AG09309 (cell line): ENCODE measurements around the gene PTPRCAP.

Experiments used
- DNase-seq: peaks from one replicate; pipeline ENCODE4 v3.0.0-alpha.2; 2010; ENCODE audit warnings: low read depth
- H3K4me3 ChIP-seq: 2 replicates; pipeline ENCODE4 v1.5.1; 2011; ENCODE audit warnings: mild to moderate bottlenecking, low read depth, low read length, moderate library complexity; ENCODE audit not compliant: control insufficient read depth
- CTCF ChIP-seq: IDR thresholded peaks from 2 replicates; pipeline ENCODE4 v1.5.1; 2011; ENCODE audit warnings: mild to moderate bottlenecking, low read depth, low read length, inconsistent platforms; ENCODE audit not compliant: insufficient read depth, control insufficient read depth; ENCODE audit errors: missing control alignments

PTPRCAP gene

GRCh38 chr11:67463680-67464410 lies 26.4 kb upstream of the PTPRCAP start:
- H3K4me3 ChIP-seq: no peak overlapping the region
- DNase-seq: no peak
- no peak for TF ChIP-seq CTCF

GRCh38 chr11:67463186-67463585 lies 25.7 kb upstream of the PTPRCAP start:
- no peak for TF ChIP-seq CTCF
- H3K4me3 ChIP-seq: no peak overlapping the region
- no peak for DNase-seq

- no peak overlapping the region for H3K4me3 ChIP-seq
- TF ChIP-seq CTCF: no peak
Observed at GRCh38 chr11:67458266-67458665, 20.8 kb upstream of the PTPRCAP start.

GRCh38 chr11:67457453-67457852 lies 20.0 kb upstream of the PTPRCAP start:
- no peak overlapping the region for H3K4me3 ChIP-seq
- no peak for TF ChIP-seq CTCF
- no peak for DNase-seq

More at GRCh38 chr11:67458266-67458665, 20.8 kb upstream of the PTPRCAP start:
- DNase-seq: no peak

GRCh38 chr11:67456068-67456705 lies 18.7 kb upstream of the PTPRCAP start:
- no peak for DNase-seq
- no peak overlapping the region for H3K4me3 ChIP-seq
- no peak for TF ChIP-seq CTCF

- DNase-seq: no peak
- TF ChIP-seq CTCF: no peak
- no peak within 1 kb of the TSS for H3K4me3 ChIP-seq
Observed at GRCh38 chr11:67455054-67455453, 17.6 kb upstream of the PTPRCAP start, which contains the start of gene CABP4. TSS of gene CABP4 (plus strand) at chr11:67455354. CDS start at chr11:67455424, 70 bp downstream.
